ENCODE data around the gene IL4R. TPM values are rescaled to one million over a fixed set of nuclear protein-coding genes. Genes with fewer than 3 reads are reported as not detected.

The IL4R gene
- total and polyA plus RNA-seq, 2 of the 13 experiments (the other 11 are each of a cell fraction or from before 2014, with no cell fraction given), result 15.9 to 49.6 TPM

DNA sequence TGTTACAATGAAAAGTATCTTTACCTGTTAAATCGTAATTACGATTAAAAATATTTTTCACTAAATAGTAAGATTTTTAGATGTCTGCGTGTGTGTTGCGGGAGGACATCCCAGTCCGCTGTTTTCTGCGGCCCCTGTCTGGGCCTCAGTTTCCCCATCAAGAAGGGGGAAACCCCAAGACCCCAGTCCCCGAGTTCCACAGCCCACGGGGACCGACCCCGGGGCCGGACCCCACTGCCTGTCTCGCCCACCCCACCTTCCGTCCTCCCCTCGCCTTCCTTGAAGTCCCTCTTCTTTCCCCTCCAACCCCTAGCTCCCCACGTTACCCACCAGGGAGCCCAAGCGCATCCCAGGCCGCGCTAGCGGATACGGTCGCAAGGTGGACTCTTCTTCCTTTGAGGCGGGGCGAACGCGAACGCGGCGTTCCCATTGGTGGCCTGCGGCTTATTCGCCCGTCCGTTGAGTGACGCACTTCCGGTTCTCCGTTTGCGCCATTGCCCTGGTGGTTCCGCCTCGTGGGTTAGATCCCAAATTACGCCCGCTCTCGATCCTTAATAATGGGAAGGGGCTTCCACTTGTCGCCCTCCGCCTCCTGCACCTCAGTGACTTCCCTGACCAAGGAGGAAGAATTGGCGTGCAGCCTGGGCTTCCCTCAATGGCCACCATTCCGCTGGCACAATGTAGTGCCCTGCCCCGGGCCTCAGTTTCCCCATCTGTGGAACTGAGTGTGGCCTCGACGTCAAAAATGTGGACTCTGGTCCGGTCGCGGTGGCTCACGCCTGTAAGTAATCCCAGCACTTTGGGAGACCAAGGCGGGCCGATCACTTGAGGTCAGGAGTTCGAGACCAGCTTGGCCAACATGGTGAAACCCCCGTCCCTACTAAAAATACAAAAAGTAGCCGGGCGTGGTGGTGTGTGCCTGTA lies 45.1 kb upstream of the IL4R start, which contains the start of gene NSMCE1 (continued):
- TF ChIP-seq ZNF350 (CRISPR knock-in tag; IDR thresholded peaks at IDR 0.05; ENCODE audit: borderline replicate concordance, low read depth) (peak; percentile 53; the same call in 1 of the 2 replicates), BRD4 (CRISPR knock-in tag; IDR thresholded peaks at IDR 0.05) (peak; percentile 91), TOPORS (CRISPR knock-in tag; IDR thresholded peaks at IDR 0.05) (no peak), PCBP2 (optimal IDR thresholded peaks at IDR 0.05; ENCODE audit: low read depth, low read length, poor library complexity, severe bottlenecking) (no peak), SUZ12 (IDR thresholded peaks at IDR 0.05; ENCODE audit: low read depth, low read length) (no peak), U2AF2 (IDR thresholded peaks at IDR 0.05; ENCODE audit: low read depth, low read length) (peak; percentile 71; the same call in 1 of the 2 replicates), NR3C1 (CRISPR knock-in tag; IDR thresholded peaks at IDR 0.05) (no peak), MTA3 (CRISPR knock-in tag; IDR thresholded peaks at IDR 0.05) (no peak), ZFP1 (CRISPR knock-in tag; IDR thresholded peaks at IDR 0.05) (no peak; the same call in 1 of the 2 replicates), HDAC2 (CRISPR knock-in tag; IDR thresholded peaks at IDR 0.05) (peak; percentile 66; the same call in 1 of the 2 replicates), RFXANK (CRISPR knock-in tag; IDR thresholded peaks at IDR 0.05) (0 out of 2 replicates have a peak, but pooled peaks have one; percentile 61), ZNF263 (CRISPR knock-in tag; IDR thresholded peaks at IDR 0.05) (peak; percentile 8; the same call in 1 of the 2 replicates), GATAD1 (CRISPR knock-in tag; IDR thresholded peaks at IDR 0.05) (peak; percentile 87), HNF4G (IDR thresholded peaks at IDR 0.05; ENCODE audit: borderline replicate concordance, low read depth, low read length) (no peak), HNF4G (CRISPR knock-in tag; IDR thresholded peaks at IDR 0.05; ENCODE audit: borderline replicate concordance, low read depth) (peak; percentile 32; the same call in 1 of the 2 replicates), STAT5B (CRISPR knock-in tag; IDR thresholded peaks at IDR 0.05) (no peak), ARNT (IDR thresholded peaks at IDR 0.05) (no peak), ZNF570 (CRISPR knock-in tag; IDR thresholded peaks at IDR 0.05; ENCODE audit: borderline replicate concordance) (no peak; the same call in 1 of the 2 replicates), SKI (IDR thresholded peaks at IDR 0.05; ENCODE audit: partially characterized antibody) (no peak), U2AF1 (optimal IDR thresholded peaks at IDR 0.05; ENCODE audit: low read depth, low read length) (peak; percentile 97), XBP1 (CRISPR knock-in tag; IDR thresholded peaks at IDR 0.05) (no peak), CHCHD3 (CRISPR knock-in tag; IDR thresholded peaks at IDR 0.05) (no peak), ZMYM4 (CRISPR knock-in tag; IDR thresholded peaks at IDR 0.05) (peak; percentile 91), POLR2AphosphoS5 (IDR thresholded peaks at IDR 0.05; ENCODE audit: low read depth, low read length) (peak; percentile 97), MAFG (CRISPR knock-in tag; IDR thresholded peaks at IDR 0.05) (no peak), ZNF235 (CRISPR knock-in tag; IDR thresholded peaks at IDR 0.05; ENCODE audit: borderline replicate concordance) (no peak), ZNF792 (CRISPR knock-in tag; IDR thresholded peaks at IDR 0.05) (peak; percentile 56; the same call in 1 of the 2 replicates)
- TF ChIP-seq, protein P1, sequence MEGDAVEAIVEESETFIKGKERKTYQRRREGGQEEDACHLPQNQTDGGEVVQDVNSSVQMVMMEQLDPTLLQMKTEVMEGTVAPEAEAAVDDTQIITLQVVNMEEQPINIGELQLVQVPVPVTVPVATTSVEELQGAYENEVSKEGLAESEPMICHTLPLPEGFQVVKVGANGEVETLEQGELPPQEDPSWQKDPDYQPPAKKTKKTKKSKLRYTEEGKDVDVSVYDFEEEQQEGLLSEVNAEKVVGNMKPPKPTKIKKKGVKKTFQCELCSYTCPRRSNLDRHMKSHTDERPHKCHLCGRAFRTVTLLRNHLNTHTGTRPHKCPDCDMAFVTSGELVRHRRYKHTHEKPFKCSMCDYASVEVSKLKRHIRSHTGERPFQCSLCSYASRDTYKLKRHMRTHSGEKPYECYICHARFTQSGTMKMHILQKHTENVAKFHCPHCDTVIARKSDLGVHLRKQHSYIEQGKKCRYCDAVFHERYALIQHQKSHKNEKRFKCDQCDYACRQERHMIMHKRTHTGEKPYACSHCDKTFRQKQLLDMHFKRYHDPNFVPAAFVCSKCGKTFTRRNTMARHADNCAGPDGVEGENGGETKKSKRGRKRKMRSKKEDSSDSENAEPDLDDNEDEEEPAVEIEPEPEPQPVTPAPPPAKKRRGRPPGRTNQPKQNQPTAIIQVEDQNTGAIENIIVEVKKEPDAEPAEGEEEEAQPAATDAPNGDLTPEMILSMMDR (CRISPR knock-in tag; IDR thresholded peaks at IDR 0.05), result peak; percentile 40
- TF ChIP-seq, protein P2, sequence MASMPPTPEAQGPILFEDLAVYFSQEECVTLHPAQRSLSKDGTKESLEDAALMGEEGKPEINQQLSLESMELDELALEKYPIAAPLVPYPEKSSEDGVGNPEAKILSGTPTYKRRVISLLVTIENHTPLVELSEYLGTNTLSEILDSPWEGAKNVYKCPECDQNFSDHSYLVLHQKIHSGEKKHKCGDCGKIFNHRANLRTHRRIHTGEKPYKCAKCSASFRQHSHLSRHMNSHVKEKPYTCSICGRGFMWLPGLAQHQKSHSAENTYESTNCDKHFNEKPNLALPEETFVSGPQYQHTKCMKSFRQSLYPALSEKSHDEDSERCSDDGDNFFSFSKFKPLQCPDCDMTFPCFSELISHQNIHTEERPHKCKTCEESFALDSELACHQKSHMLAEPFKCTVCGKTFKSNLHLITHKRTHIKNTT (CRISPR knock-in tag; IDR thresholded peaks at IDR 0.05), result no peak
- TF ChIP-seq, protein P3, sequence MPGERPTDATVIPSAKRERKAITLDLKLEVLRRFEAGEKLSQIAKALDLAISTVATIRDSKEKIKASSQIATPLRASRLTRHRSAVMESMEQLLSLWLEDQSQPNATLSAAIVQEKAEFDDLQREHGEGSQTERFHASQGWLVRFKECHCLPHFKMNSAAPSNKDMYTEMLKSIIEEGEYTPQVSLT (CRISPR knock-in tag; IDR thresholded peaks at IDR 0.05; ENCODE audit: borderline replicate concordance, low read depth), result no peak

Measured in HepG2 (cell line).